ENCODE results near the gene BTN1A1.

DNA sequence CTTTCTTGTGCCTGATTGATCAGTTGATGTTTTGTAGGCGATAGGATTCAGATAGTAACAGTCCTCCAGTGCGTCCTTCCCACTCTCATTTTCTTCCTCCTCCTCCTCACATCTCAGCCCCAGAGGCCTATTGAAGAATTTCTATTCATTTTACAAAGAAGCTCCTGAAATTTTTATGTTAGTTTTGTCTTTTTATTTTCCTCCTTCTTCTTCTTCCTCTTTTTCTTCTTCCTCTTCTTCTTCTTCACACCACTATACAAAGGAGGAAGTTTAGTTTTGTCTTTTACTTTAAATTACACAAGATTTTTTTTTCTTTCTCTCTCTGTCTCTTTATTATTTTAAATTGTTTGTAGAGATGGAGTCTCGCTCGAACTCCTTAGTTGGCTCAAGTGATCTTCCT lies 23.2 kb upstream of the BTN1A1 start:
- TF ChIP-seq, protein P1, sequence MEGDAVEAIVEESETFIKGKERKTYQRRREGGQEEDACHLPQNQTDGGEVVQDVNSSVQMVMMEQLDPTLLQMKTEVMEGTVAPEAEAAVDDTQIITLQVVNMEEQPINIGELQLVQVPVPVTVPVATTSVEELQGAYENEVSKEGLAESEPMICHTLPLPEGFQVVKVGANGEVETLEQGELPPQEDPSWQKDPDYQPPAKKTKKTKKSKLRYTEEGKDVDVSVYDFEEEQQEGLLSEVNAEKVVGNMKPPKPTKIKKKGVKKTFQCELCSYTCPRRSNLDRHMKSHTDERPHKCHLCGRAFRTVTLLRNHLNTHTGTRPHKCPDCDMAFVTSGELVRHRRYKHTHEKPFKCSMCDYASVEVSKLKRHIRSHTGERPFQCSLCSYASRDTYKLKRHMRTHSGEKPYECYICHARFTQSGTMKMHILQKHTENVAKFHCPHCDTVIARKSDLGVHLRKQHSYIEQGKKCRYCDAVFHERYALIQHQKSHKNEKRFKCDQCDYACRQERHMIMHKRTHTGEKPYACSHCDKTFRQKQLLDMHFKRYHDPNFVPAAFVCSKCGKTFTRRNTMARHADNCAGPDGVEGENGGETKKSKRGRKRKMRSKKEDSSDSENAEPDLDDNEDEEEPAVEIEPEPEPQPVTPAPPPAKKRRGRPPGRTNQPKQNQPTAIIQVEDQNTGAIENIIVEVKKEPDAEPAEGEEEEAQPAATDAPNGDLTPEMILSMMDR (IDR thresholded peaks at IDR 0.05; ENCODE audit: insufficient read depth, low read length, poor library complexity, severe bottlenecking): no peak
- TF ChIP-seq EZH2phosphoT487 (conservative IDR thresholded peaks at IDR 0.05; ENCODE audit: low read length): no peak
